ENCODE measurements around the gene IL2RA.

GRCh38 chr10:6011558-6011957, 50.6 kb downstream of the IL2RA start:
- TF ChIP-seq CTCF (conservative IDR thresholded peaks at IDR 0.05; ENCODE audit: low read depth in 2 of 2) (no peak), POLR2AphosphoS5 (IDR thresholded peaks at IDR 0.05; ENCODE audit: low read depth) (no peak), EZH2 (IDR thresholded peaks at IDR 0.05; ENCODE audit: low read depth, unreplicated experiment) (no peak), EZH2phosphoT487 (IDR thresholded peaks at IDR 0.05; ENCODE audit: unreplicated experiment) (no peak), JUNB (IDR thresholded peaks at IDR 0.05; ENCODE audit: unreplicated experiment) (no peak), CREB1 (CRISPR knock-in tag; IDR thresholded peaks at IDR 0.05; ENCODE audit: low read depth) (no peak)
- TF ChIP-seq, protein P1, sequence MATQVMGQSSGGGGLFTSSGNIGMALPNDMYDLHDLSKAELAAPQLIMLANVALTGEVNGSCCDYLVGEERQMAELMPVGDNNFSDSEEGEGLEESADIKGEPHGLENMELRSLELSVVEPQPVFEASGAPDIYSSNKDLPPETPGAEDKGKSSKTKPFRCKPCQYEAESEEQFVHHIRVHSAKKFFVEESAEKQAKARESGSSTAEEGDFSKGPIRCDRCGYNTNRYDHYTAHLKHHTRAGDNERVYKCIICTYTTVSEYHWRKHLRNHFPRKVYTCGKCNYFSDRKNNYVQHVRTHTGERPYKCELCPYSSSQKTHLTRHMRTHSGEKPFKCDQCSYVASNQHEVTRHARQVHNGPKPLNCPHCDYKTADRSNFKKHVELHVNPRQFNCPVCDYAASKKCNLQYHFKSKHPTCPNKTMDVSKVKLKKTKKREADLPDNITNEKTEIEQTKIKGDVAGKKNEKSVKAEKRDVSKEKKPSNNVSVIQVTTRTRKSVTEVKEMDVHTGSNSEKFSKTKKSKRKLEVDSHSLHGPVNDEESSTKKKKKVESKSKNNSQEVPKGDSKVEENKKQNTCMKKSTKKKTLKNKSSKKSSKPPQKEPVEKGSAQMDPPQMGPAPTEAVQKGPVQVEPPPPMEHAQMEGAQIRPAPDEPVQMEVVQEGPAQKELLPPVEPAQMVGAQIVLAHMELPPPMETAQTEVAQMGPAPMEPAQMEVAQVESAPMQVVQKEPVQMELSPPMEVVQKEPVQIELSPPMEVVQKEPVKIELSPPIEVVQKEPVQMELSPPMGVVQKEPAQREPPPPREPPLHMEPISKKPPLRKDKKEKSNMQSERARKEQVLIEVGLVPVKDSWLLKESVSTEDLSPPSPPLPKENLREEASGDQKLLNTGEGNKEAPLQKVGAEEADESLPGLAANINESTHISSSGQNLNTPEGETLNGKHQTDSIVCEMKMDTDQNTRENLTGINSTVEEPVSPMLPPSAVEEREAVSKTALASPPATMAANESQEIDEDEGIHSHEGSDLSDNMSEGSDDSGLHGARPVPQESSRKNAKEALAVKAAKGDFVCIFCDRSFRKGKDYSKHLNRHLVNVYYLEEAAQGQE (IDR thresholded peaks at IDR 0.05; ENCODE audit: unreplicated experiment): no peak

All from GM23338 (cell line).